PC-3 (cell line): ENCODE results near the gene THSD7A. TPM values are rescaled to one million over a fixed set of nuclear protein-coding genes. Genes with fewer than 3 reads are reported as not detected.

Experiments
- ATAC-seq: fragments of 200-7000 bp; cut with Tn5 transposase; 2 replicates; pipeline ENCODE4 v1.9.1; 2020; ENCODE audit warnings: mild to moderate bottlenecking, moderate library complexity
- BruUV-seq: library from RNA; stranded (reverse); fragments of 400-500 nt; replicated peaks from 2 replicates; lab custom pipeline; 2021; lab: Mats Ljungman, UMichigan
- CTCF ChIA-PET: fragments of 300-600 bp; sonication (Branson Sonifier 250); formaldehyde crosslinking; loops from one replicate; lab custom pipeline; 2022; ENCODE audit warnings: antibody characterized with exemption; lab: Charles Lee
- POLR2A ChIA-PET: fragments of 300-600 bp; sonication (Branson Sonifier 250); formaldehyde crosslinking; loops from one replicate; lab custom pipeline; 2022; ENCODE audit warnings: antibody characterized with exemption; ENCODE audit not compliant: unreplicated experiment; lab: Charles Lee
- DNase-seq: peaks from one replicate; pipeline ENCODE4 v3.0.0-alpha.2; 2015
- H2AFZ ChIP-seq: fragments of 300-600 bp; sonication (generic); 2 replicates; pipeline ENCODE4 v1.6.0; 2016; ENCODE audit warnings: antibody characterized with exemption, low read length
- H3F3A ChIP-seq: fragments of 300-600 bp; sonication (generic); one replicate; pipeline ENCODE4 v1.6.0; 2017; ENCODE audit warnings: antibody characterized with exemption, low read length, control low read depth, mild to moderate bottlenecking; ENCODE audit not compliant: unreplicated experiment
- H3K27ac ChIP-seq: fragments of 300-600 bp; sonication (generic); 2 replicates; pipeline ENCODE4 v1.5.1; 2016; ENCODE audit warnings: mild to moderate bottlenecking, low read length
- H3K27me3 ChIP-seq: fragments of 300-600 bp; sonication (generic); 2 replicates; pipeline ENCODE4 v1.6.1; 2016; ENCODE audit warnings: low read length, mixed read lengths
- H3K36me3 ChIP-seq: fragments of 300-600 bp; sonication (generic); 2 replicates; pipeline ENCODE4 v1.6.1; 2016; ENCODE audit warnings: low read depth, mixed run types, low read length, mixed read lengths
- H3K4me1 ChIP-seq: fragments of 300-600 bp; sonication (generic); 2 replicates; pipeline ENCODE4 v1.5.1; 2016; ENCODE audit warnings: low read length; ENCODE audit not compliant: insufficient read depth
- H3K4me2 ChIP-seq: fragments of 300-600 bp; sonication (generic); 2 replicates; pipeline ENCODE4 v1.6.0; 2016; ENCODE audit warnings: low read length
- H3K4me3 ChIP-seq: fragments of 300-600 bp; sonication (generic); 2 replicates; pipeline ENCODE4 v1.5.1; 2016; ENCODE audit warnings: mild to moderate bottlenecking, low read length, mixed read lengths
- H3K79me2 ChIP-seq: fragments of 300-600 bp; sonication (generic); 2 replicates; pipeline ENCODE4 v1.6.1; 2017; ENCODE audit warnings: low read length, mixed read lengths
- H3K9ac ChIP-seq: fragments of 300-600 bp; sonication (generic); 2 replicates; pipeline ENCODE4 v1.6.0; 2016; ENCODE audit warnings: mild to moderate bottlenecking, low read length
- H3K9me2 ChIP-seq: fragments of 300-600 bp; sonication (generic); replicated peaks from 2 replicates; pipeline ENCODE4 v1.6.1; 2016; ENCODE audit warnings: mixed run types, low read length, mixed read lengths
- H3K9me3 ChIP-seq: fragments of 300-600 bp; sonication (generic); 2 replicates; pipeline ENCODE4 v1.6.1; 2016; ENCODE audit warnings: low read length, mixed read lengths
- H4K20me1 ChIP-seq: fragments of 300-600 bp; sonication (generic); 2 replicates; pipeline ENCODE4 v1.6.1; 2016; ENCODE audit warnings: low read length, mixed read lengths
- CTCF ChIP-seq: fragments of 300-600 bp; sonication (generic); conservative IDR thresholded peaks from 2 replicates; pipeline ENCODE4 v1.5.1; 2017; ENCODE audit warnings: antibody characterized with exemption, low read depth, mild to moderate bottlenecking, low read length
- EZH2 ChIP-seq: fragments of 300-600 bp; sonication (generic); IDR thresholded peaks from one replicate; pipeline ENCODE4 v1.6.1; 2017; ENCODE audit warnings: antibody characterized with exemption, mild to moderate bottlenecking, low read length; ENCODE audit not compliant: unreplicated experiment
- EZH2phosphoT487 ChIP-seq: fragments of 300-600 bp; sonication (generic); IDR thresholded peaks from 2 replicates; pipeline ENCODE4 v1.6.1; 2018; ENCODE audit warnings: mild to moderate bottlenecking, antibody characterized with exemption, low read length, borderline replicate concordance
- intact Hi-C: fragments of 100-400 bp; cut with micrococcal nuclease; formaldehyde crosslinking; loops from 2 replicates; pipeline ENCODE4 v1.9.0; 2023
- total RNA-seq: library from RNA; depleted of rRNA; stranded (reverse); fragments of >200 nt; gene quantifications from 2 replicates; pipeline ENCODE4 v1.2.3, GENCODE V29; 2014

THSD7A gene
- total RNA-seq, 1 experiment from 2014 or later: 0.04 TPM

GRCh38 chr7:11328309-11328708 lies 503.7 kb downstream of the THSD7A start:
- DNase-seq (no peak), ATAC-seq (no peak)
- no peak overlapping the region for H3K9ac ChIP-seq
- no peaks in the 10 kb centered on the region for H3K9me2 ChIP-seq
- peaks cover 4% of the 10 kb centered on the region; the same call in 1 of the 2 replicates for H3K4me1 ChIP-seq
- no peaks in the 10 kb centered on the region for H4K20me1 ChIP-seq
- ChIA-PET POLR2A (no interaction called here), CTCF (no interaction called here)
- H3K79me2 ChIP-seq: no peaks in the 10 kb centered on the region
- H3K27me3 ChIP-seq: no peaks in the 10 kb centered on the region
- intact Hi-C loops: no loop called here
- BruUV-seq: no TSS peak
- no peaks in the 10 kb centered on the region for H3F3A ChIP-seq
- no peak overlapping the region for H2AFZ ChIP-seq
- TF ChIP-seq EZH2phosphoT487 (no peak), CTCF (no peak), EZH2 (no peak)
- no peaks in the 10 kb centered on the region for H3K36me3 ChIP-seq
- no peaks in the 10 kb centered on the region for H3K9me3 ChIP-seq
- H3K4me2 ChIP-seq: no peak overlapping the region
- no peak overlapping the region for H3K4me3 ChIP-seq
- no peak overlapping the region for H3K27ac ChIP-seq

- Histone ChIP-seq H3K9me2 (no peaks in the 10 kb centered on the region), H3K9me3 (no peaks in the 10 kb centered on the region), H2AFZ (no peak overlapping the region), H3F3A (no peaks in the 10 kb centered on the region), H3K4me3 (no peak overlapping the region), H3K4me1 (peaks cover 4% of the 10 kb centered on the region; the same call in 1 of the 2 replicates), H4K20me1 (no peaks in the 10 kb centered on the region), H3K9ac (no peak overlapping the region), H3K36me3 (no peaks in the 10 kb centered on the region), H3K4me2 (no peak overlapping the region), H3K79me2 (no peaks in the 10 kb centered on the region), H3K27me3 (no peaks in the 10 kb centered on the region), H3K27ac (no peak overlapping the region)
- intact Hi-C loops: no loop called here
- TF ChIP-seq EZH2phosphoT487 (no peak), CTCF (no peak), EZH2 (no peak)
- CTCF ChIA-PET: no interaction called here
- POLR2A ChIA-PET: no interaction called here
- no peak for DNase-seq
- ATAC-seq: no peak
- no TSS peak for BruUV-seq
Measured at GRCh38 chr7:11327633-11328032, 504.4 kb downstream of the THSD7A start.
